OCI-LY3 (cell line): ENCODE data around the gene ASIC1.

ENCODE experiments used
- H2AFZ ChIP-seq: fragments of 200-600, 300-600 bp; shearing (Covaris generic); 2 replicates; pipeline ENCODE4 v1.6.0; 2014; ENCODE audit warnings: antibody characterized with exemption, low read depth, low read length
- H3K27ac ChIP-seq: fragments of 200-600, 300-600 bp; sonication (generic); 2 replicates; pipeline ENCODE4 v1.5.1; 2014; ENCODE audit warnings: mild to moderate bottlenecking, low read length, moderate library complexity, mixed read lengths
- H3K27me3 ChIP-seq: fragments of 200-600, 300-600 bp; sonication (generic); 2 replicates; pipeline ENCODE4 v1.6.1; 2014; ENCODE audit warnings: low read depth, low read length, mixed read lengths
- H3K36me3 ChIP-seq: fragments of 200-600, 300-600 bp; sonication (generic); replicated peaks from 2 replicates; pipeline ENCODE3; 2014; ENCODE audit warnings: low read depth, low read length, mixed read lengths
- H3K4me1 ChIP-seq: fragments of 300-600, 200-600 bp; sonication (generic); 2 replicates; pipeline ENCODE4 v1.6.1; 2014; ENCODE audit warnings: low read length, mixed read lengths
- H3K4me2 ChIP-seq: fragments of 200-600, 300-600 bp; sonication (generic); 2 replicates; pipeline ENCODE4 v1.6.1; 2014; ENCODE audit warnings: low read length, mixed read lengths
- H3K4me3 ChIP-seq: fragments of 300-600, 200-600 bp; sonication (generic); 2 replicates; pipeline ENCODE4 v1.5.1; 2014; ENCODE audit warnings: antibody characterized with exemption, mild to moderate bottlenecking, low read length, moderate library complexity
- H3K79me2 ChIP-seq: fragments of 300-600, 200-600 bp; shearing (Covaris generic); 2 replicates; pipeline ENCODE4 v1.6.1; 2014; ENCODE audit warnings: mild to moderate bottlenecking, low read length, mixed read lengths
- H3K9ac ChIP-seq: fragments of 300-600, 200-600 bp; shearing (Covaris generic); 2 replicates; pipeline ENCODE4 v1.6.0; 2014; ENCODE audit warnings: mild to moderate bottlenecking, low read length, moderate library complexity
- H3K9me3 ChIP-seq: fragments of 200-600, 300-600 bp; shearing (Covaris generic); 2 replicates; pipeline ENCODE4 v1.6.1; 2014; ENCODE audit warnings: low read length, mixed read lengths; ENCODE audit not compliant: insufficient read depth
- H4K20me1 ChIP-seq: fragments of 200-600, 300-600 bp; sonication (generic); 2 replicates; pipeline ENCODE4 v1.6.1; 2016; ENCODE audit warnings: low read length, mixed read lengths; ENCODE audit not compliant: insufficient read depth
- EZH2phosphoT487 ChIP-seq: fragments of 200-600 bp; shearing (Covaris generic); IDR thresholded peaks from 2 replicates; pipeline ENCODE4 v1.6.1; 2018; ENCODE audit warnings: antibody characterized with exemption, mixed run types, low read depth
- TF ChIP-seq, protein P1 (sequence below): fragments of 200-600, 300-600 bp; sonication (generic); IDR thresholded peaks from 2 replicates; pipeline ENCODE4 v1.5.1; 2014; ENCODE audit warnings: antibody characterized with exemption, low read length, low read depth

The ASIC1 gene

GRCh38 chr12:50016501-50017475 lies 40.6 kb upstream of the ASIC1 start:
- no peak overlapping the region for H3K4me2 ChIP-seq

GRCh38 chr12:50017641-50018040 lies 39.8 kb upstream of the ASIC1 start:
- H3K9ac ChIP-seq = no peak overlapping the region
- H2AFZ ChIP-seq = no peak overlapping the region
- no peak overlapping the region for H3K4me3 ChIP-seq
- peaks cover 38% of the 10 kb centered on the region for H3K36me3 ChIP-seq
- peaks cover 43% of the 10 kb centered on the region for H4K20me1 ChIP-seq
- H3K27ac ChIP-seq = no peak overlapping the region
- peaks cover 92% of the 10 kb centered on the region for H3K79me2 ChIP-seq
- H3K4me2 ChIP-seq = no peak overlapping the region
- no peaks in the 10 kb centered on the region for H3K27me3 ChIP-seq
- H3K9me3 ChIP-seq = no peaks in the 10 kb centered on the region
- TF ChIP-seq, protein P1, sequence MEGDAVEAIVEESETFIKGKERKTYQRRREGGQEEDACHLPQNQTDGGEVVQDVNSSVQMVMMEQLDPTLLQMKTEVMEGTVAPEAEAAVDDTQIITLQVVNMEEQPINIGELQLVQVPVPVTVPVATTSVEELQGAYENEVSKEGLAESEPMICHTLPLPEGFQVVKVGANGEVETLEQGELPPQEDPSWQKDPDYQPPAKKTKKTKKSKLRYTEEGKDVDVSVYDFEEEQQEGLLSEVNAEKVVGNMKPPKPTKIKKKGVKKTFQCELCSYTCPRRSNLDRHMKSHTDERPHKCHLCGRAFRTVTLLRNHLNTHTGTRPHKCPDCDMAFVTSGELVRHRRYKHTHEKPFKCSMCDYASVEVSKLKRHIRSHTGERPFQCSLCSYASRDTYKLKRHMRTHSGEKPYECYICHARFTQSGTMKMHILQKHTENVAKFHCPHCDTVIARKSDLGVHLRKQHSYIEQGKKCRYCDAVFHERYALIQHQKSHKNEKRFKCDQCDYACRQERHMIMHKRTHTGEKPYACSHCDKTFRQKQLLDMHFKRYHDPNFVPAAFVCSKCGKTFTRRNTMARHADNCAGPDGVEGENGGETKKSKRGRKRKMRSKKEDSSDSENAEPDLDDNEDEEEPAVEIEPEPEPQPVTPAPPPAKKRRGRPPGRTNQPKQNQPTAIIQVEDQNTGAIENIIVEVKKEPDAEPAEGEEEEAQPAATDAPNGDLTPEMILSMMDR = no peak
- TF ChIP-seq EZH2phosphoT487 = no peak
- peaks cover 14% of the 10 kb centered on the region for H3K4me1 ChIP-seq

More at GRCh38 chr12:50016501-50017475, 40.6 kb upstream of the ASIC1 start:
- Histone ChIP-seq H3K4me1 (peaks cover 14% of the 10 kb centered on the region), H3K27ac (no peak overlapping the region), H3K36me3 (peaks cover 36% of the 10 kb centered on the region), H3K4me3 (no peak overlapping the region), H3K27me3 (no peaks in the 10 kb centered on the region), H2AFZ (no peak overlapping the region), H4K20me1 (peaks cover 38% of the 10 kb centered on the region), H3K79me2 (peaks cover 84% of the 10 kb centered on the region), H3K9me3 (no peaks in the 10 kb centered on the region), H3K9ac (no peak overlapping the region)
- TF ChIP-seq, protein P1 = no peak
- no peak for TF ChIP-seq EZH2phosphoT487

- Histone ChIP-seq H3K27me3 (no peaks in the 10 kb centered on the region), H2AFZ (no peak overlapping the region), H3K9ac (no peak overlapping the region), H3K36me3 (peaks cover 42% of the 10 kb centered on the region), H3K4me3 (no peak overlapping the region), H4K20me1 (peaks cover 48% of the 10 kb centered on the region), H3K4me2 (no peak overlapping the region), H3K79me2 (peaks cover 96% of the 10 kb centered on the region), H3K27ac (no peak overlapping the region), H3K9me3 (no peaks in the 10 kb centered on the region), H3K4me1 (peaks cover 15% of the 10 kb centered on the region)
- no peak for TF ChIP-seq EZH2phosphoT487
- TF ChIP-seq, protein P1 = no peak
Measured at GRCh38 chr12:50018154-50018553, 39.2 kb upstream of the ASIC1 start.

GRCh38 chr12:50018968-50019367 lies 38.4 kb upstream of the ASIC1 start:
- Histone ChIP-seq H2AFZ (no peak overlapping the region), H3K36me3 (peaks cover 39% of the 10 kb centered on the region), H3K4me3 (no peak overlapping the region), H3K9ac (no peak overlapping the region), H3K79me2 (peaks cover 96% of the 10 kb centered on the region), H4K20me1 (peaks cover 49% of the 10 kb centered on the region), H3K9me3 (no peaks in the 10 kb centered on the region), H3K4me1 (peaks cover 12% of the 10 kb centered on the region), H3K27ac (no peak overlapping the region), H3K27me3 (no peaks in the 10 kb centered on the region), H3K4me2 (no peak overlapping the region)
- no peak for TF ChIP-seq EZH2phosphoT487
- TF ChIP-seq, protein P1 = no peak
